ENCODE data around the gene BMP2K. TPM values are rescaled to one million over a fixed set of nuclear protein-coding genes. Genes with fewer than 3 reads are reported as not detected.
"Not testable (repeated sequence)": the region's sequence is repeated elsewhere in the genome, so short reads cannot be mapped to it uniquely, and the experiment has no call there.

BMP2K gene
- total RNA-seq, 2 experiments from 2014 or later, result 16.4 to 17.8 TPM

- POLR2A ChIA-PET, CTCF ChIA-PET: not testable (repeated sequence)
Measured at GRCh38 chr4:78839676-78840075, 63.5 kb downstream of the BMP2K start.

DNA sequence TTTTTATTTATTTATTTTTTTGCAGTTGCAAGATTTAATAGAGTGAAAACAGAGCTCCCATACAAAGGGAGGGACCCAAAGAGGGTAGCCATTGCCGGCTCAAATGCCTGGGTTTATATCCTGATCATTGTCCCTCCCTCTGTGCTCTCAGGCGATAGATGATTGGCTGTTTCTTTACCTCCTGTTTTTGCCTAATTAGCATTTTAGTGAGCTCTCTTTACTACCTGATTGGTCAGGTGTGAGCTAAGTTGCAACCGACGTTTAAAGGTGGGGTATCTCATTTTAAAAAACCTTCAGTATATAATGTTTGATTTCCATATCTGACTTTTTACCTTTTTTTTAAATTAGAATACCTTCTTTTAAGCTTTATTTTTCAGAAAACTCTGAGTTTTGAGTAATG lies 64.1 kb downstream of the BMP2K start:
- POLR2A ChIA-PET, CTCF ChIA-PET: not testable (repeated sequence)

DNA sequence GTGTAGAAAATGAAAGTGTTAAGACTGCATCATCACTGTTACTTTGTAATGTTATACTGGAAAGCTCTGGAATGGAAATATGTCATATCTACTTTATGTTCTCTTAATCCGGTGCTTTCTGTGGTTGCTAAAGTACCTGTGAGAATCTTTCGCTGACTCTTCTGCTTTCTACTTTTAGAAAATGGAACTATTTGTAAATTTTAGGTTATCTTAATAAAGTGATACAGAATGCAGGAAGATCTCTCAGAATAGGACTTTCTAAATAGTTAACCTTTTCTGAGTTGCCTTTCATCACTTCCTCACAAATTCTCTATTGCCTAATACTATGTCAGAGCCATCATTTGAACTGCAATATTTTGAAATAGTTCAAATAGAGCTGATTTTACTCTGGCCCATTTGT lies 69.3 kb downstream of the BMP2K start:
- CTCF ChIA-PET, result no interaction called here
- POLR2A ChIA-PET, result no interaction called here

- ChIA-PET POLR2A (no interaction called here), CTCF (no interaction called here)
Measured at GRCh38 chr4:78846258-78846657, 70.1 kb downstream of the BMP2K start.

DNA sequence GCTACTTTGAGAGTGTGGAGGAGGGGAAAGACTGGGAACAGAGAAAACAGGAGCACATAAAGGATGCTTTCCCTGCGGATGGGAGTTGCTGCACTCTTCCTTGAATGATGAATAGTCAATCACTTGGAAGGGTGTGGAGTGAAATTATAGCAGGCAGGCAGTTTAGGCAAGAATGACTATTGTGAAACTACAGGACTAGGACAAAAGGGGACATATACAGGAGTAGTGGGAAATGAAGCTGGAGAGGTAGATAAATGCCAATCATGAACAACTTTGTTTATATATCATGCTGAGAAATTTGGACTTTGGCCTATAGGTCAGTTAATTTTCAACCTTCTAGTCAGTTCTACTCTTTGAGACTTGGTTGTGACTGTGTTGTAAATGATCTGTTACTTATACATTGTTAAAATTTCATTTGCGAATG lies 86.2 kb downstream of the BMP2K start:
- ChIA-PET CTCF (no interaction called here), POLR2A (no interaction called here)

- ChIA-PET CTCF (no interaction called here), POLR2A (no interaction called here)
Measured at GRCh38 chr4:78863254-78863869, 87.2 kb downstream of the BMP2K start.

DNA sequence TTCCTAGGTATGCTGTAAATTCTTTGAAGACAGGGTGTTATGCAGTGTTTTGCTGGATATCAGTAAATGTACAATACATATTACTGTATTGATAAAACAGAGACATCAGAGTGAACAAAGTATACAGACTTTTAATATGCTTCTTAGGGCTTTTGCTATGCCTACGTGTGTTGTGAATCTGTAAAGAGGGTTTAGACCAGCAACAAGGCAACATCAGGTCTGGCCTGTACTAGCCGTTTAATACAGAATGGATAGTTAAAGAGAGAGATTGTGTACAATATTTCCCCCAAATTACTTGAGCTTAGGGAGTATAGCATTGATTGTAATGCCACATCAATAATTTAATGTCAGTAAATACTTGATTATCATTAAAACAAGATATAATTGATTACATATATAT lies 87.8 kb downstream of the BMP2K start:
- ChIA-PET CTCF (interaction anchor here (0.7 to 0.8 kb wide), 2 partner anchors 47 to 249 kb away, joined by 3 read pairs; no protein-coding TSS in a partner anchor), POLR2A (no interaction called here)

GRCh38 chr4:78864405-78865024 lies 88.4 kb downstream of the BMP2K start:
- ChIA-PET CTCF (interaction anchor here (0.7 to 0.8 kb wide), 2 partner anchors 47 to 250 kb away, joined by 3 read pairs; no protein-coding TSS in a partner anchor), POLR2A (no interaction called here)

DNA sequence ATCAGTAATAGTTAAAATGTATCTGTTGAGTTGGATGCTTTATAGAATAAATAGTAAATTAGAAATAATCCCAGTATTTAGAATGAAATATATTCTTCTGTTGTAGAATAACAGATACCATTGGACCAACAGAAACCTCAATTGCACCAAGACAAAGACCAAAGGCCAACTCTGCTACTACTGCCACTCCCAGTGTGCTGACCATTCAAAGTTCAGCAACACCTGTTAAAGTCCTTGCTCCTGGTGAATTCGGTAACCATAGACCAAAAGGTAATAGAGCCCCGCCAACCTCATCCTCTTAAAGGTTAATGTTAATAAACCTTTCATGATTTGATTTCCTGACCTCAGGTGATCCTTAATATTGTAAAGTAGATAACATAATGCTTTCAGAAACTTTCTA lies 89.3 kb downstream of the BMP2K start:
- POLR2A ChIA-PET, result no interaction called here
- CTCF ChIA-PET, result no interaction called here

DNA sequence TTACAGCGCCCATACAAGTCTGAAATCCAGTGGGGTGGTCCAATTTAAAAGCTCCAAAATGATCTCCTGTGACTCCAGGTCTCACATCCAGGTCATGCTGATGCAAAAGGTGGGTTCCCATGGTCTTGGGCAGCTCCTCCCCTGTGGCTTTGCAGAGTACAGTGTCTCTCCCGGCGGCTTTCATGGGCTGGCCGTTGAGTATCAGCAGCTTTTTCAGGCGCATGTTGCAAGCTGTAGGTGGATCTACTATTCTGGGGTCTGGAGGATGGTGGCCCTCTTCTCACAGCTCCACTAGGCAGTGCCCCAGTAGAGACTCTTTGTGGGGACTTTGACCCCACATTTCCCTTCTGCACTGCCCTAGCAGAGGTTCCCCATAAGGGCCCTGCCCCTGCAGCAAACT lies 92.6 kb downstream of the BMP2K start:
- CTCF ChIA-PET, POLR2A ChIA-PET: not testable (repeated sequence)

DNA sequence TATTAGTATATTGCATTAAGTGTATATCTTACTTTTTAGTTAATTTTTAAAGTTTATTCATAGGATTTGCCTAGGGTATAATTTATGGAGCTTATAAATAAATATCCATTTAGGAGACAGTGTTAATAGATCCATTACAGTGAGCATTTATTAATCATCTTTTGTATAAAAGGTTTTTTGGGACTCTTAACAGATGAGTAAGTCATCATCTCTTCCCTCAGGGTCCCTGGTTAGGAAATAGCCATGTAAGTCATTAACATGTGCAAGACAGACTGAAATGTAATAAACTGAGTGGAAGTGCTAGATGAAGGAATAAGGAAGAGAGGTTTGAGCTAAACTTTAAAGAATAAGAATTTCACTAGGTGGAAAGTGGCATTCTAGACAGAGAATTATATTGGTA lies 93.9 kb downstream of the BMP2K start:
- ChIA-PET CTCF (no interaction called here), POLR2A (no interaction called here)

- POLR2A ChIA-PET, result no interaction called here
- CTCF ChIA-PET, result no interaction called here
Measured at GRCh38 chr4:78876568-78877320, 100.6 kb downstream of the BMP2K start.

GRCh38 chr4:78878031-78878430 lies 101.9 kb downstream of the BMP2K start:
- CTCF ChIA-PET, result no interaction called here
- POLR2A ChIA-PET, result no interaction called here

- ChIA-PET POLR2A (no interaction called here), CTCF (no interaction called here)
Measured at GRCh38 chr4:78880874-78881492, 104.8 kb downstream of the BMP2K start.

DNA sequence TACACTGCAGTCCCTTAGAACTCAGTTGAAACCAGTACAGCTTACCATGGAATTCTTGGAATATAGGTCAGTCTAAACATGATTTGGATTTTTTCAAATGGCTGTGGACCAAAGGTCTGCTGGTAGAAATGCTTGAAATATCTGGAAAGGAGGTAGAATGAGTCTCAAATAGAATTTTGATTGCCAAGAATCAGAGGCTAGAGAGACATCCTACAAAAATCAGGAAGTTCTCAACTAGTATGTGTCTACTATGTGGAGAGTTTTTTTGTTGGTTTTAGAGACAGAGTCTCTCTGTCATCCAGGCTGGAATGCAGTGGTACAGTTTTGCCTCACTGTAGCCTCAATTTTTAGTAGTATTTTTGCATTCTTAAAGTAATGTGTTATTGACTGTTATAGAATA lies 109.4 kb downstream of the BMP2K start:
- ChIA-PET POLR2A (no interaction called here), CTCF (no interaction called here)

DNA sequence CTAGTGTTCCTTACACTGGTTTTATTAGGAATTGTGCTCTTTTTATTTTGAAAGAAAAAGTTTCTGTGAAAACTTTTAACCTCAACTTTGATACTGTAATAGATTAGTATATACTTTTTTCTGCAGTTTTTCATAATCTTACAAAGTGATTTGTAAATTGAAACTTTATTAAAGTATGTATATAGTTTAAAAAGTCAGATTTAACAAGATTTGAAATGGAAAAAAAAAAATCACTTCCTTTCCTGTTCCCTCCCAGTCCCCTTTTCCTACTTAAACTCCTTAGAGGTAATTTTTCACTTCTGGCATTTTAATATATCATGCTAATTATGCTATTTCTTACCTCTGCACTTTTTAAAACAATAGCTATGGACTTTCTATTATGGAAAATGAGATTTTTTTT lies 113.8 kb downstream of the BMP2K start:
- POLR2A ChIA-PET, result no interaction called here
- CTCF ChIA-PET, result no interaction called here

- ChIA-PET CTCF (no interaction called here), POLR2A (no interaction called here)
Measured at GRCh38 chr4:78899302-78899701, 123.2 kb downstream of the BMP2K start.

GRCh38 chr4:78901882-78902281 lies 125.7 kb downstream of the BMP2K start:
- ChIA-PET POLR2A (no interaction called here), CTCF (no interaction called here)

DNA sequence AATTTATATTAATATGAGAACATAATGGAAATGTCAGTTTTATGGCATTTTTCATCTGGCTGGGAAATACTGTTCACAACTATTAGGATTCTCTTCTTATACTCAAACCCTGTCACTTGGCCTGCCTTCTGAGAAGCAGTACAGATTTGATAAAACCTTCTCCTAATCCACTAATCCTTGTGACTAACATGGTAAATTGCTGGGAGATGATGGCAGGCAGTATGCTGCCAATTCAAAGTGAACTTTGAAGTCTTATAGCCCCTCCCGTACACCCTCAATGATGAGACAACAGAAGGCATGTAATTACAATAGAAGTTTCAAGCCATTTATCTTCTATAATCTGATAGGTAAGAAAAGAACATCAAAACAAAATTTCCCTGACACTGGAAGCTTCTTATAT lies 126.1 kb downstream of the BMP2K start:
- ChIA-PET CTCF (no interaction called here), POLR2A (no interaction called here)

- CTCF ChIA-PET, result no interaction called here
- POLR2A ChIA-PET, result no interaction called here
Measured at GRCh38 chr4:78904143-78904542, 128.0 kb downstream of the BMP2K start.

DNA sequence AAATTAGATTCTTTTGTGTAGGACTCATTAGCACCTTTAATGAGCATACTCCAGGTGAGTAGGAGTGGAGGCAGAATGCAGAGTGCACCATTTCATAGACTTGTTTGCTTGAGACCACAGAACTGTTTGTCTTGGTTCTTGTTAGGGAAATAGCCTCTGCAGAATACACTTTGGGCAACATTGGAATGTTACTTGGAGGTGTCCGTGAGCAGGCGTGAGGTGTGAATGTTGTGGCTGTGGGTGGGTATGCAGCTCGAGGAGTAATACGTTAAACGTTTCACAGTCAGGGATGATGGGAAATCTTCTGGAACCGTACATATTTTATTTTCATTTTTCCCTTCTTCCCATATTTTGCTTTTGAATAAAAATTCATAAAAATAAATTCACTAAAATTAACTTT lies 131.5 kb downstream of the BMP2K start:
- CTCF ChIA-PET, result no interaction called here

More for the DNA sequence above, 131.5 kb downstream of the BMP2K start:
- POLR2A ChIA-PET, result no interaction called here
